Mesothelial cell of epicardium (in vitro differentiated cells): ENCODE results near the gene CAP2. TPM values are rescaled to one million over a fixed set of nuclear protein-coding genes. Genes with fewer than 3 reads are reported as not detected.

ENCODE experiments used
- DNase-seq, 2 experiments: peaks; one replicate each; pipeline ENCODE4 v3.0.0; 2021; ENCODE audit warnings: low spot score in 2 of 2; ENCODE audit not compliant: unreplicated experiment in 2 of 2
- H3K27ac Mint-ChIP-seq: 2 replicates; pipeline ENCODE4 v1.8.0; 2021; ENCODE audit warnings: mixed read lengths
- H3K27me3 Mint-ChIP-seq: 2 replicates; pipeline ENCODE4 v1.8.0; 2021; ENCODE audit warnings: low read depth, mixed read lengths
- H3K36me3 Mint-ChIP-seq: 2 replicates; pipeline ENCODE4 v1.8.0; 2021; ENCODE audit warnings: mixed read lengths
- H3K4me1 Mint-ChIP-seq: 2 replicates; pipeline ENCODE4 v1.8.0; 2021; ENCODE audit warnings: mixed read lengths
- H3K4me3 Mint-ChIP-seq: 2 replicates; pipeline ENCODE4 v1.8.0; 2021; ENCODE audit warnings: mild to moderate bottlenecking, moderate library complexity, mixed read lengths
- H3K9me3 Mint-ChIP-seq: 2 replicates; pipeline ENCODE4 v1.8.0; 2021; ENCODE audit warnings: mixed read lengths
- CTCF ChIP-seq: fragments of 200-600 bp; sonication (generic); IDR thresholded peaks from one replicate; pipeline ENCODE4 v1.5.0; 2021; ENCODE audit warnings: antibody characterized with exemption; ENCODE audit not compliant: unreplicated experiment
- total RNA-seq: library from RNA; stranded (reverse); gene quantifications from 3 replicates; pipeline ENCODE4 v1.2.1, GENCODE V29; 2021

The CAP2 gene
- total RNA-seq, 1 donor from 2014 or later: 15.0 TPM

DNA sequence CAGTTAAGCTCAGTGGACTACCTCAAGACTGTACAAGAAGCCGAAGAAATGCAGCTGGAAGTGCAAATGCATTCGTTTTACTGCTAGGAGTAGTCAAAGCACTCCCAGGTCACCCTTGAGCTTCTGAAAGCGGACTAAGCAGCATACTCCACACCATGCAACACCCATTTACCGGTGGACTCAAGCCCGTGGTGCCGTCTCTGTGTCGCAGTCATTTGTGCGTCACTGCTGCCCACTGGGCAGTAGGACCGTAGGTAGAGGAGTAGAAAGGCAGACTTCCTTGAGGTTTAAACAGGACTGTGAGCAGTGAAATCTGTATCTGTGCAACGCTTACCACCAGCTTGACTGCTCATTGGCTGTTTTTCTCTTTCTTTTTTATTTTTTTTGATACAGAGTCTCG lies 117.7 kb downstream of the CAP2 start:
- Mint-ChIP-seq H3K27ac (no peak overlapping the region), H3K4me1 (no peaks in the 10 kb centered on the region), H3K27me3 (no peaks in the 10 kb centered on the region), H3K4me3 (no peak overlapping the region), H3K9me3 (no peaks in the 10 kb centered on the region), H3K36me3 (peaks cover 33% of the 10 kb centered on the region)
- no peak for TF ChIP-seq CTCF
- no peak for DNase-seq

DNA sequence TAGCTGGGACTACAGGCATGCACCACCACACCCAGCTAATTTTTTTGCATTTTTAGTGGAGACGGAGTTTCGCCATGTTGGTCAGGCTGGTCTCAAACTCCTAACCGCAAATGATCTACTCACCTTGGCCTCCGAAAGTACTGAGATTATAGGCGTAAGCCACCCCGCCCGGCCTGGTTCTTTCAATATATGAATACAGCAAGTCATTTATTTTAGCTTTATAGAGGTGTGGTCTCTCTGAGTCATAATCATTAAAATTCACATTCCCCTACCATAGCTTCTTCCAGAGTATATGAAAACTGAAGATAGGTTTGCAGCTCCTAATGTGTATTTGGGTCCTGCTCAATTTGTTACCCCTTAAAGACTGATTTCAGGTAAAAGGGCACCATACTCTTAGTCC lies 118.2 kb downstream of the CAP2 start:
- Mint-ChIP-seq H3K27me3 (no peaks in the 10 kb centered on the region), H3K36me3 (peaks cover 33% of the 10 kb centered on the region)

GRCh38 chr6:17519120-17519519 lies 125.7 kb downstream of the CAP2 start:
- Mint-ChIP-seq H3K4me1 (peaks cover 7% of the 10 kb centered on the region), H3K36me3 (peaks cover 15% of the 10 kb centered on the region), H3K27ac (no peak overlapping the region), H3K9me3 (no peaks in the 10 kb centered on the region), H3K4me3 (no peak overlapping the region), H3K27me3 (no peaks in the 10 kb centered on the region)
- no peak for TF ChIP-seq CTCF
- no peak for DNase-seq

More for the DNA sequence above, 118.2 kb downstream of the CAP2 start:
- Mint-ChIP-seq H3K4me3 (no peak overlapping the region), H3K9me3 (no peaks in the 10 kb centered on the region), H3K27ac (no peak overlapping the region), H3K4me1 (no peaks in the 10 kb centered on the region)
- DNase-seq: no peak
- TF ChIP-seq CTCF: no peak

DNA sequence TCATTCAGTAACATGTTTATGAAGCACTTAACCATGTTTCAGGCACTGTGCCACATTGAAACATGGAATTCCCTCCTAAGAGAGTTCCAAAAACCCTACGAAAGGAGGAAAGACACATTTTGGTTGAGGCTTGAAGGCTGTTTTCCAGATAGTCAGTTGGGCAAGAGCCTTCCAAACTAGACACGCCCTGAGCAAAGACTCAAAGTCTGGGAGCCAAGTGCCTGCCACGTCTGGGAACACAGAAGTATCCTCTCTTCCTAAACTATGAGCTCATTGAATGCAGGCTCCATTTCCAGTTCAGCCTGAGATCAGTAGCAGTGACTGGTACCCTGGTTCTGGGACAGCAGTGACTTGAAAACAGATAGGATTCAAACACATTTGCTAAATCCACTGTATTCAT lies 132.2 kb downstream of the CAP2 start:
- DNase-seq: no peak
- H3K4me1 Mint-ChIP-seq: peaks cover 2% of the 10 kb centered on the region
- H3K27me3 Mint-ChIP-seq: no peaks in the 10 kb centered on the region
- peaks cover 4% of the 10 kb centered on the region for H3K9me3 Mint-ChIP-seq
- H3K27ac Mint-ChIP-seq: no peak overlapping the region
- H3K4me3 Mint-ChIP-seq: no peak overlapping the region
- H3K36me3 Mint-ChIP-seq: peaks cover 15% of the 10 kb centered on the region
- no peak for TF ChIP-seq CTCF

GRCh38 chr6:17527076-17527475 lies 133.7 kb downstream of the CAP2 start:
- no peak overlapping the region for H3K27ac Mint-ChIP-seq
- DNase-seq: no peak
- H3K9me3 Mint-ChIP-seq: peaks cover 4% of the 10 kb centered on the region
- no peak for TF ChIP-seq CTCF
- H3K36me3 Mint-ChIP-seq: peaks cover 15% of the 10 kb centered on the region
- no peak overlapping the region for H3K4me3 Mint-ChIP-seq
- H3K4me1 Mint-ChIP-seq: peaks cover 2% of the 10 kb centered on the region
- H3K27me3 Mint-ChIP-seq: no peaks in the 10 kb centered on the region

GRCh38 chr6:17530321-17530835 lies 137.0 kb downstream of the CAP2 start:
- TF ChIP-seq CTCF: no peak
- peaks cover 15% of the 10 kb centered on the region for H3K36me3 Mint-ChIP-seq
- DNase-seq: no peak
- H3K9me3 Mint-ChIP-seq: peaks cover 3% of the 10 kb centered on the region
- H3K4me3 Mint-ChIP-seq: no peak overlapping the region
- H3K27ac Mint-ChIP-seq: no peak overlapping the region
- no peaks in the 10 kb centered on the region for H3K27me3 Mint-ChIP-seq
- H3K4me1 Mint-ChIP-seq: peaks cover 2% of the 10 kb centered on the region
